ENCODE measurements around the gene NPEPL1. TPM values are rescaled to one million over a fixed set of nuclear protein-coding genes. Genes with fewer than 3 reads are reported as not detected.
"Not testable (repeated sequence)": the region's sequence is repeated elsewhere in the genome, so short reads cannot be mapped to it uniquely, and the experiment has no call there.

Gene NPEPL1
- total and polyA plus RNA-seq, 2 donors: 7.4 to 52.3 TPM

- not testable (repeated sequence) for H3K4me3 ChIP-seq (ENCODE audit: low read length in 2 of 2); H3K36me3 ChIP-seq (ENCODE audit: control insufficient read depth in 2 of 2, insufficient read depth in 2 of 2, low read length in 1 of 2); DNase-seq (ENCODE audit: low read depth in 6 of 9, low spot score in 9 of 9); H3K27ac ChIP-seq (ENCODE audit: low read depth in 1 of 2, low read length in 1 of 2); H3K4me1 ChIP-seq (ENCODE audit: control insufficient read depth in 2 of 2, insufficient read depth in 2 of 2, low read length in 2 of 2); H3K9me3 ChIP-seq (ENCODE audit: control insufficient read depth in 2 of 2, insufficient read depth in 1 of 2, low read length in 1 of 2)
- WGBS: 97% methylated on average over 6 of the region's 6 CpGs
- H3K27me3 ChIP-seq (ENCODE audit: control insufficient read depth in 2 of 2, insufficient read depth in 1 of 2, low read length in 1 of 2): peaks cover 0 to 27% of the 10 kb centered on the region in 2 donors
Measured at GRCh38 chr20:58648502-58648825, 44.1 kb upstream of the NPEPL1 start.

GRCh38 chr20:58649288-58650180, 43.1 kb upstream of the NPEPL1 start:
- Histone ChIP-seq H3K4me1 (ENCODE audit: control insufficient read depth in 2 of 2, insufficient read depth in 2 of 2, low read length in 2 of 2) (peaks cover 5 to 9% of the 10 kb centered on the region in 2 donors), H3K4me3 (ENCODE audit: low read length in 2 of 2) (peak overlapping the region; percentile 52 to 99), H3K27me3 (ENCODE audit: control insufficient read depth in 2 of 2, insufficient read depth in 1 of 2, low read length in 1 of 2) (peaks cover 0 to 27% of the 10 kb centered on the region in 2 donors), H3K9me3 (ENCODE audit: control insufficient read depth in 2 of 2, insufficient read depth in 1 of 2, low read length in 1 of 2) (peaks cover 0 to 6% of the 10 kb centered on the region in 2 donors), H3K27ac (ENCODE audit: low read depth in 1 of 2, low read length in 1 of 2) (peak overlapping the region; percentile 51 to 97), H3K36me3 (ENCODE audit: control insufficient read depth in 2 of 2, insufficient read depth in 2 of 2, low read length in 1 of 2) (no peaks in the 10 kb centered on the region)
- DNase-seq (ENCODE audit: low read depth in 6 of 9, low spot score in 9 of 9): peak in 4 of 9 donors; percentile 26 to 65 (median 35)
- WGBS: 5% methylated on average over 73 of the region's 73 CpGs

- under 1% methylated on average over 62 of the region's 62 CpGs for WGBS
- Histone ChIP-seq H3K36me3 (ENCODE audit: control insufficient read depth in 2 of 2, insufficient read depth in 2 of 2, low read length in 1 of 2) (no peaks in the 10 kb centered on the region), H3K9me3 (ENCODE audit: control insufficient read depth in 2 of 2, insufficient read depth in 1 of 2, low read length in 1 of 2) (peaks cover 0 to 6% of the 10 kb centered on the region in 2 donors), H3K4me1 (ENCODE audit: control insufficient read depth in 2 of 2, insufficient read depth in 2 of 2, low read length in 2 of 2) (peaks cover 5 to 9% of the 10 kb centered on the region in 2 donors), H3K27me3 (ENCODE audit: control insufficient read depth in 2 of 2, insufficient read depth in 1 of 2, low read length in 1 of 2) (peaks cover 0 to 27% of the 10 kb centered on the region in 2 donors), H3K4me3 (ENCODE audit: low read length in 2 of 2) (peak overlapping the region; percentile 99 to 100), H3K27ac (ENCODE audit: low read depth in 1 of 2, low read length in 1 of 2) (peak overlapping the region; percentile 97 to 99)
- peak in 4 of 9 donors; percentile 32 to 48 (median 44) for DNase-seq (ENCODE audit: low read depth in 6 of 9, low spot score in 9 of 9)
Measured at GRCh38 chr20:58650181-58650775, 42.3 kb upstream of the NPEPL1 start.

- Histone ChIP-seq H3K27me3 (ENCODE audit: control insufficient read depth in 2 of 2, insufficient read depth in 1 of 2, low read length in 1 of 2) (peaks cover 0 to 25% of the 10 kb centered on the region in 2 donors), H3K4me3 (ENCODE audit: low read length in 2 of 2) (peak within 1 kb of the TSS; percentile 99 to 100), H3K36me3 (ENCODE audit: control insufficient read depth in 2 of 2, insufficient read depth in 2 of 2, low read length in 1 of 2) (no peaks in the 10 kb centered on the region), H3K9me3 (ENCODE audit: control insufficient read depth in 2 of 2, insufficient read depth in 1 of 2, low read length in 1 of 2) (peaks cover 0 to 6% of the 10 kb centered on the region in 2 donors), H3K27ac (ENCODE audit: low read depth in 1 of 2, low read length in 1 of 2) (peak within 1 kb of the TSS; percentile 97 to 99), H3K4me1 (ENCODE audit: control insufficient read depth in 2 of 2, insufficient read depth in 2 of 2, low read length in 2 of 2) (peaks cover 5 to 10% of the 10 kb centered on the region in 2 donors)
- under 1% methylated on average over 49 of the region's 49 CpGs for WGBS
- peak; percentile 80 to 96 (median 89) for DNase-seq (ENCODE audit: low read depth in 6 of 9, low spot score in 9 of 9)
Measured at GRCh38 chr20:58650776-58651558, 41.6 kb upstream of the NPEPL1 start, which contains the start of gene STX16. Gene STX16, plus strand, starts transcription at chr20:58651283. Its CDS starts 724 bp downstream, at chr20:58652007.

GRCh38 chr20:58651559-58651945, 41.0 kb upstream of the NPEPL1 start:
- under 1% methylated on average over 18 of the region's 18 CpGs for WGBS
- H3K9me3 ChIP-seq (ENCODE audit: control insufficient read depth in 2 of 2, insufficient read depth in 1 of 2, low read length in 1 of 2): peaks cover 0 to 6% of the 10 kb centered on the region in 2 donors
- H3K27ac ChIP-seq (ENCODE audit: low read depth in 1 of 2, low read length in 1 of 2): peak overlapping the region; percentile 97 to 99
- DNase-seq (ENCODE audit: low read depth in 6 of 9, low spot score in 9 of 9): peak in 4 of 9 donors; percentile 47 to 76 (median 55)
- peak overlapping the region; percentile 99 to 100 for H3K4me3 ChIP-seq (ENCODE audit: low read length in 2 of 2)
- peaks cover 0 to 24% of the 10 kb centered on the region in 2 donors for H3K27me3 ChIP-seq (ENCODE audit: control insufficient read depth in 2 of 2, insufficient read depth in 1 of 2, low read length in 1 of 2)
- peaks cover 5 to 11% of the 10 kb centered on the region in 2 donors for H3K4me1 ChIP-seq (ENCODE audit: control insufficient read depth in 2 of 2, insufficient read depth in 2 of 2, low read length in 2 of 2)
- no peaks in the 10 kb centered on the region for H3K36me3 ChIP-seq (ENCODE audit: control insufficient read depth in 2 of 2, insufficient read depth in 2 of 2, low read length in 1 of 2)

- Histone ChIP-seq H3K27me3 (ENCODE audit: control insufficient read depth in 2 of 2, insufficient read depth in 1 of 2, low read length in 1 of 2) (peaks cover 0 to 19% of the 10 kb centered on the region in 2 donors), H3K36me3 (ENCODE audit: control insufficient read depth in 2 of 2, insufficient read depth in 2 of 2, low read length in 1 of 2) (peaks cover 0 to 3% of the 10 kb centered on the region in 2 donors), H3K4me1 (ENCODE audit: control insufficient read depth in 2 of 2, insufficient read depth in 2 of 2, low read length in 2 of 2) (peaks cover 5 to 14% of the 10 kb centered on the region in 2 donors), H3K9me3 (ENCODE audit: control insufficient read depth in 2 of 2, insufficient read depth in 1 of 2, low read length in 1 of 2) (peaks cover 0 to 6% of the 10 kb centered on the region in 2 donors), H3K27ac (ENCODE audit: low read depth in 1 of 2, low read length in 1 of 2) (peak overlapping the region; percentile 97 to 99), H3K4me3 (ENCODE audit: low read length in 2 of 2) (peak overlapping the region; percentile 99 to 100)
- peak; percentile 72 to 93 (median 81) for DNase-seq (ENCODE audit: low read depth in 6 of 9, low spot score in 9 of 9)
- under 1% methylated on average over 30 of the region's 30 CpGs for WGBS
Measured at GRCh38 chr20:58651946-58652605, 40.5 kb upstream of the NPEPL1 start.

GRCh38 chr20:58652606-58653294, 39.9 kb upstream of the NPEPL1 start:
- WGBS: 16% methylated on average over 12 of the region's 12 CpGs
- H3K4me1 ChIP-seq (ENCODE audit: control insufficient read depth in 2 of 2, insufficient read depth in 2 of 2, low read length in 2 of 2): peaks cover 5 to 14% of the 10 kb centered on the region in 2 donors

GRCh38 chr20:58654337-58654736, 38.3 kb upstream of the NPEPL1 start:
- Histone ChIP-seq H3K9me3 (ENCODE audit: control insufficient read depth in 2 of 2, insufficient read depth in 1 of 2, low read length in 1 of 2) (peaks cover 0 to 6% of the 10 kb centered on the region in 2 donors), H3K27me3 (ENCODE audit: control insufficient read depth in 2 of 2, insufficient read depth in 1 of 2, low read length in 1 of 2) (peaks cover 0 to 7% of the 10 kb centered on the region in 2 donors), H3K36me3 (ENCODE audit: control insufficient read depth in 2 of 2, insufficient read depth in 2 of 2, low read length in 1 of 2) (peaks cover 3 to 4% of the 10 kb centered on the region in 2 donors), H3K4me1 (ENCODE audit: control insufficient read depth in 2 of 2, insufficient read depth in 2 of 2, low read length in 2 of 2) (peaks cover 5 to 9% of the 10 kb centered on the region in 2 donors), H3K27ac (ENCODE audit: low read depth in 1 of 2, low read length in 1 of 2) (no peak overlapping the region), H3K4me3 (ENCODE audit: low read length in 2 of 2) (no peak overlapping the region)
- WGBS: 94% methylated on average over 4 of the region's 4 CpGs
- DNase-seq (ENCODE audit: low read depth in 6 of 9, low spot score in 9 of 9): no peak

More at GRCh38 chr20:58652606-58653294, 39.9 kb upstream of the NPEPL1 start:
- H3K27ac ChIP-seq (ENCODE audit: low read depth in 1 of 2, low read length in 1 of 2): peak overlapping the region; percentile 97 to 99
- peak overlapping the region; percentile 99 to 100 for H3K4me3 ChIP-seq (ENCODE audit: low read length in 2 of 2)
- H3K9me3 ChIP-seq (ENCODE audit: control insufficient read depth in 2 of 2, insufficient read depth in 1 of 2, low read length in 1 of 2): peaks cover 0 to 6% of the 10 kb centered on the region in 2 donors
- H3K36me3 ChIP-seq (ENCODE audit: control insufficient read depth in 2 of 2, insufficient read depth in 2 of 2, low read length in 1 of 2): peaks cover 0 to 3% of the 10 kb centered on the region in 2 donors
- peaks cover 0 to 17% of the 10 kb centered on the region in 2 donors for H3K27me3 ChIP-seq (ENCODE audit: control insufficient read depth in 2 of 2, insufficient read depth in 1 of 2, low read length in 1 of 2)
- DNase-seq (ENCODE audit: low read depth in 6 of 9, low spot score in 9 of 9): no peak

All from thymus (tissue), 11 donors.